HG03442 (cell line): ENCODE data around the gene RNF39.
"Not testable (repeated sequence)": the region's sequence is repeated elsewhere in the genome, so short reads cannot be mapped to it uniquely, and the experiment has no call there.

ENCODE experiments used
- ATAC-seq: cut with Tn5 transposase; IDR thresholded peaks from one replicate; pipeline ENCODE4 v1.9.1; 2021; ENCODE audit warnings: mild to moderate bottlenecking, moderate library complexity; ENCODE audit not compliant: unreplicated experiment

The RNF39 gene

DNA sequence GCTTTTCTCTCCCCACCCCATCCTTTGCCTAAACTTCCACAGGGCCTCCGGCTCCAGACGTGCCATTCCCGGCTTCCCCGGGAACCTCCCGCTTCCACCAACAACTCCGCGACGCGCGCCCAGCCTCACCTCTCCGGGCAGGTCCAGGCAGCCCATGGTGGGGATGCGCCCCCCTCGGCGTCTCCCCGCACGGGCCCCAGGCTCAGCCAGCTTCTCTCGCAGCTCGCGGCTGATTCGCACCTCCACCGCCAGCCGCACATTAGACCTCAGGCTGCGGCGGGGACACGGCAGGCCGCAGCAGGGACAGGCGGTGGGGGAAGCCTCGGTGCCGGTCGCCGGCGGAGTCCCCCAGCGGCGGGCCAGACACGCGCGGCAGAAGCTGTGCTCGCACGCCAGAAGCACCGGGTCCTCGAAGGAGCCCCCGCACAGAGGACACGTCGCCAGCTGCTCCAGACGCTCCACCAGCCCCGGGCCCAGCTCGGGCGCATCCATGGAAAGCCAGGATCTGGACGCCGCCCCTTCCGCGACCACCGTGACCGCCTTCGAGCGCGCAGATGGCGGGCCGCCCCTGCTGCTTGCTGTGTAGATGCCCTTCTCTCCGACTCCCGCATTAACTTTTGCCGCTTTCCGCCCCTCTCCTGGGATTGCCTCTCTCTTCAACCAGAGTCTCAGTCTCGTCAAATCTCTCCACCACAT lies at the start of gene RNF39:
Gene RNF39 (minus strand): TSS at position 676 of the 696 bp plus-strand sequence. CDS start 184 bp downstream, at position 492.
- ATAC-seq: no peak

- ATAC-seq: no peak
Measured at GRCh38 chr6:30122515-30122914, 46.9 kb upstream of the RNF39 start.

GRCh38 chr6:30121446-30122366 lies 46.1 kb upstream of the RNF39 start:
- ATAC-seq: no peak

GRCh38 chr6:30118691-30119090 lies 43.1 kb upstream of the RNF39 start:
- ATAC-seq: not testable (repeated sequence)

DNA sequence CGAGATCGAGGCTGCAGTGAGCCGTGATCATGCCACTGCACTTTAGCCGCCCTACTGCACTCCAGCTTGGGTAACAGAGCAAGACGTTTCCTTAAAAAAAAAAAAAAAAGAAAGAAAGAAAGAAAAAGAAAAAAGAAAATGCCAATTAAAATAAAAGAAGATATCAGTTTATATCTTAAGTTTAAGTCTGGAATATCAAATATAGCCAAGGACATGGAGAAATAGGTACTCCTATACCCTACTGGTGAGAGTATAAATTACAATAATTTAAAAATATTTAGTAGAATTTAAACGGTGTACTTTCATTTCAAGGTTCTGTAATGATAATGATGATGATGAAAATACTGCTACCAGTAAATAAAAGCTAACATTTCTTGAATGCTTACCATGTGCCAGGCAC lies 41.2 kb upstream of the RNF39 start:
- ATAC-seq: no peak

DNA sequence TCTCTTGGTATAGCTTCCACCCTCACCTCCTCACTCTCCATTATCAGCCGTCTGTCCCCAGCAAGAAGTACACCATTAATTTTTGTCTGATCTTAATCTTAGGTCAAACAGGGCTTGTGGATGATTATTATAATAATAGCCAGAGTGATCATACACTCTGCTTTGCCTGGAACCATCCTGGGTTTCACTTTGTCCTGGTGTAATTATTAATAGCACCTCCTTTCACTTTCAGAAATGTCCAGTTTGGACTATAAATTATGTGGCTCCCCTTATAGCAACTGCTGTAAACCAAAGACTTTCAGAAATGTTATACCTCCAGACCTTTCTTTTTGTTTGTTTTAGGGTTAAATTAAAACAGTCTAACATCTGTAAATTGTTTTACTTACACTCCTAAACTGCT lies 38.3 kb upstream of the RNF39 start:
- ATAC-seq: no peak

DNA sequence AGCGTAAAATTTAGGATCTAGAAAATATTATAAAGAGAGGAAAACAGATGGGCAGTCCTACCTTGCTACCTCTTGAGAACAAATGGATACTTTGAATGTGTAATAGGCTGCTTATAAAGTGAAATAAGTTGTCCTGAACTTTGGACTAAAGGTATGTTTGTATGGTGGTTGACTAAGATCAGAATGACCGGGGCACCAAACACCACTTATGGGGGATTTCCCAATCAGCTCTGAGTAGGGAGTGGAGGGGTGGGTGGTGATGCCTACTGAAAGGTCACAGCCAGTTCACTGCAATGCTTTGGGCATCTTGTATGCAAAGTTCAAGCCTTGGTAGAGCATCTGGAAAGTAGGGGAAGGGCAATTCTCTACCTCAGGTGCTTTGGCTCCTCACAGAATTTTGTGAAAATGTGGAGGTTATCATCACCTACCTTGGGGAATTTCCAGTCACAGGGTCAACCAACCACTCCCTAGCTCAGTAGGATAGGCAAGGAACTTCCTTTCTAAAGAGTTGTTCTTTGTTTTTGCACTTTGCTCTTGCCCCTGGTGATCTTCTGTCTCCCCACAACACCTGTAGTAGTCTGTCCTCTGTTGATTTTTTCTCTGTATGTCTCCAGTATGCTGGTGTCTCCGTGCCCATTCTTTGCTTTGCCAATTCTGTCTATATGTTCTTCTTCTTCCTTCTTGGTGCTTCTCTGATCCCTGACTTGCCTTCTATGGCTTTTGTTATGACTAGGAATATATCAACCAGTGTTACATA lies 37.6 kb upstream of the RNF39 start, which contains the start of gene TRIM31:
Gene TRIM31 (minus strand): TSS at position 88 of the 757 bp plus-strand sequence. CDS start 285 bp downstream, outside the sequence.
- ATAC-seq: no peak

- ATAC-seq: no peak
Measured at GRCh38 chr6:30112402-30112994, 36.9 kb upstream of the RNF39 start.

GRCh38 chr6:30111266-30111856 lies 35.8 kb upstream of the RNF39 start:
- no peak for ATAC-seq

- no peak for ATAC-seq
Measured at GRCh38 chr6:30104661-30105060, 29.1 kb upstream of the RNF39 start.

- ATAC-seq: no peak
Measured at GRCh38 chr6:30103872-30104179, 28.3 kb upstream of the RNF39 start.

GRCh38 chr6:30102970-30103871 lies 27.7 kb upstream of the RNF39 start:
- peak; percentile 59 for ATAC-seq

GRCh38 chr6:30102414-30102969 lies 26.9 kb upstream of the RNF39 start:
- ATAC-seq: no peak

GRCh38 chr6:30101444-30102413 lies 26.2 kb upstream of the RNF39 start:
- ATAC-seq: peak; percentile 74

GRCh38 chr6:30100585-30101443 lies 25.2 kb upstream of the RNF39 start:
- no peak for ATAC-seq

- ATAC-seq: no peak
Measured at GRCh38 chr6:30100154-30100553, 24.6 kb upstream of the RNF39 start.
